ENCODE measurements around the gene CELA3B. TPM values are rescaled to one million over a fixed set of nuclear protein-coding genes. Genes with fewer than 3 reads are reported as not detected.

The CELA3B gene
- total and polyA plus RNA-seq, 2 of the 13 experiments (the other 11 are each of a cell fraction or from before 2014, with no cell fraction given), result 0.34 TPM; not detected in 1

- TF ChIP-seq WIZ (CRISPR knock-in tag; IDR thresholded peaks at IDR 0.05) (0 out of 2 replicates have a peak, but pooled peaks have one; percentile 27), ZNF792 (CRISPR knock-in tag; IDR thresholded peaks at IDR 0.05) (no peak), PHF21A (CRISPR knock-in tag; IDR thresholded peaks at IDR 0.05) (peak; percentile 14; the same call in 1 of the 2 replicates), YEATS2 (CRISPR knock-in tag; IDR thresholded peaks at IDR 0.05; ENCODE audit: borderline replicate concordance) (no peak), ZSCAN5A (CRISPR knock-in tag; IDR thresholded peaks at IDR 0.05; ENCODE audit: borderline replicate concordance) (no peak), GTF3A (CRISPR knock-in tag; conservative IDR thresholded peaks at IDR 0.05) (no peak), RFX3 (CRISPR knock-in tag; IDR thresholded peaks at IDR 0.05) (no peak), LBX2 (CRISPR knock-in tag; IDR thresholded peaks at IDR 0.05; ENCODE audit: borderline replicate concordance) (no peak), ZNF720 (CRISPR knock-in tag; IDR thresholded peaks at IDR 0.05) (no peak), HES4 (CRISPR knock-in tag; IDR thresholded peaks at IDR 0.05; ENCODE audit: borderline replicate concordance) (no peak), CHD4 (IDR thresholded peaks at IDR 0.05; ENCODE audit: borderline replicate concordance, low read length) (peak; percentile 72; the same call in 1 of the 2 replicates), BATF2 (CRISPR knock-in tag; IDR thresholded peaks at IDR 0.05) (no peak), HCFC1 (IDR thresholded peaks at IDR 0.05; ENCODE audit: low read depth, low read length) (no peak), KDM4B (CRISPR knock-in tag; IDR thresholded peaks at IDR 0.05) (no peak), ZNF136 (CRISPR knock-in tag; IDR thresholded peaks at IDR 0.05; ENCODE audit: low read depth) (no peak), TEAD2 (CRISPR knock-in tag; IDR thresholded peaks at IDR 0.05) (no peak), MTF1 (CRISPR knock-in tag; IDR thresholded peaks at IDR 0.05) (no peak), ZSCAN30 (CRISPR knock-in tag; IDR thresholded peaks at IDR 0.05) (no peak), NRL (CRISPR knock-in tag; IDR thresholded peaks at IDR 0.05; ENCODE audit: borderline replicate concordance) (no peak), MTF2 (CRISPR knock-in tag; IDR thresholded peaks at IDR 0.05; ENCODE audit: borderline replicate concordance) (no peak), PAF1 (CRISPR knock-in tag; IDR thresholded peaks at IDR 0.05) (no peak), SOX13 (IDR thresholded peaks at IDR 0.05) (no peak), SOX13 (CRISPR knock-in tag; conservative IDR thresholded peaks at IDR 0.05 in 1 of 2, IDR thresholded peaks at IDR 0.05 in 1 of 2) (no peak), ZNF547 (CRISPR knock-in tag; IDR thresholded peaks at IDR 0.05) (no peak), ZNF383 (CRISPR knock-in tag; IDR thresholded peaks at IDR 0.05; ENCODE audit: borderline replicate concordance) (no peak), ZKSCAN1 (IDR thresholded peaks at IDR 0.05; ENCODE audit: low read length) (no peak), ZNF503 (CRISPR knock-in tag; IDR thresholded peaks at IDR 0.05) (no peak; the same call in 1 of the 2 replicates)
Measured at GRCh38 chr1:22024485-22025367, 47.9 kb downstream of the CELA3B start (continued).

Data from HepG2 (cell line).